AG10803 (cell line): ENCODE results near the gene SNAPC5.

Experiments used
- DNase-seq: peaks from one replicate; pipeline ENCODE4 v3.0.0; 2010; ENCODE audit warnings: low read depth
- H3K4me3 ChIP-seq: 2 replicates; pipeline ENCODE4 v1.5.1; 2011; ENCODE audit warnings: mild to moderate bottlenecking, low read length, control low read depth
- CTCF ChIP-seq: conservative IDR thresholded peaks from 2 replicates; pipeline ENCODE4 v1.5.1; 2011; ENCODE audit warnings: mild to moderate bottlenecking, low read length, control low read depth, inconsistent platforms

SNAPC5 gene

GRCh38 chr15:66514586-66514985 lies 17.0 kb upstream of the SNAPC5 start:
- no peak overlapping the region for H3K4me3 ChIP-seq
- DNase-seq = no peak
- no peak for TF ChIP-seq CTCF

GRCh38 chr15:66508293-66508883 lies 10.8 kb upstream of the SNAPC5 start:
- H3K4me3 ChIP-seq = no peak overlapping the region
- no peak for DNase-seq

GRCh38 chr15:66505818-66506217 lies 8.3 kb upstream of the SNAPC5 start:
- no peak for TF ChIP-seq CTCF
- H3K4me3 ChIP-seq = peak overlapping the region; percentile 98
- DNase-seq = no peak

More at GRCh38 chr15:66508293-66508883, 10.8 kb upstream of the SNAPC5 start:
- TF ChIP-seq CTCF = no peak

GRCh38 chr15:66505430-66505811 lies 7.9 kb upstream of the SNAPC5 start:
- TF ChIP-seq CTCF = no peak
- DNase-seq = peak; percentile 31
- peak overlapping the region; percentile 98 for H3K4me3 ChIP-seq

- no peak for TF ChIP-seq CTCF
- peak within 1 kb of the TSS; percentile 98 for H3K4me3 ChIP-seq
- peak; percentile 93 for DNase-seq
Measured at GRCh38 chr15:66504563-66505429, 7.2 kb upstream of the SNAPC5 start, which contains the start of the genes RPL4 and ZWILCH. Gene RPL4, minus strand, starts transcription at chr15:66504855. Its CDS starts 65 bp downstream, at chr15:66504790. Gene ZWILCH, plus strand, starts transcription at chr15:66505326. Its CDS starts 13 bp downstream, at chr15:66505339.

GRCh38 chr15:66503780-66504562 lies 6.4 kb upstream of the SNAPC5 start:
- DNase-seq = no peak
- TF ChIP-seq CTCF = no peak
- H3K4me3 ChIP-seq = peak overlapping the region; percentile 98

- peak overlapping the region; percentile 98 for H3K4me3 ChIP-seq
- DNase-seq = peak; percentile 24
Measured at GRCh38 chr15:66503041-66503648, 5.6 kb upstream of the SNAPC5 start.
